HepG2 (cell line): ENCODE results near the gene SEMA4A. TPM values are rescaled to one million over a fixed set of nuclear protein-coding genes. Genes with fewer than 3 reads are reported as not detected.
A peak's percentile ranks its signal among the peaks of the same experiment; 100 is the strongest.

Experiments used
- CREB1 ChIP-seq, 2 experiments: fragments of 450-650 bp in 1 of 2; IDR thresholded peaks; 2 replicates each; pipeline ENCODE4 v1.6.1; 2016 to 2017; ENCODE audit warnings: control low read depth in 1 of 2, mild to moderate bottlenecking in 1 of 2, missing compliant biosample characterization in 1 of 2, missing genetic modification characterization in 1 of 2
- HNRNPLL ChIP-seq: fragments of 200-400 bp; formaldehyde crosslinking; IDR thresholded peaks from 2 replicates; pipeline ENCODE4 v1.6.1; 2017; ENCODE audit warnings: mild to moderate bottlenecking, low read depth, low read length; ENCODE audit not compliant: poor library complexity, severe bottlenecking
- HOXA9 ChIP-seq: sonication (generic); formaldehyde crosslinking; IDR thresholded peaks from 2 replicates; pipeline ENCODE4 v1.8.1; 2022; ENCODE audit warnings: missing genetic modification reagents, mild to moderate bottlenecking, moderate library complexity, borderline replicate concordance
- KMT2B ChIP-seq: IDR thresholded peaks from 2 replicates; pipeline ENCODE4 v1.6.1; 2016; ENCODE audit warnings: missing genetic modification reagents, missing compliant biosample characterization
- MATR3 ChIP-seq: sonication (generic); formaldehyde crosslinking; IDR thresholded peaks from 2 replicates; pipeline ENCODE4 v1.4.0; 2020; ENCODE audit warnings: missing genetic modification reagents
- NFKB2 ChIP-seq: sonication (generic); formaldehyde crosslinking; IDR thresholded peaks from 2 replicates; pipeline ENCODE4 v1.4.0; 2020; ENCODE audit warnings: missing genetic modification reagents, borderline replicate concordance
- RXRB ChIP-seq: IDR thresholded peaks from 2 replicates; pipeline ENCODE4 v1.6.1; 2016; ENCODE audit warnings: borderline replicate concordance, missing genetic modification reagents, missing compliant biosample characterization
- ZNF138 ChIP-seq: sonication (generic); formaldehyde crosslinking; IDR thresholded peaks from 2 replicates; pipeline ENCODE4 v1.5.0; 2020; ENCODE audit warnings: mild to moderate bottlenecking, low read depth, missing genetic modification reagents
- ZNF564 ChIP-seq: sonication (generic); formaldehyde crosslinking; IDR thresholded peaks from 2 replicates; pipeline ENCODE4 v1.8.1; 2023; ENCODE audit warnings: mild to moderate bottlenecking, missing genetic modification reagents
- ZNF569 ChIP-seq: sonication (generic); formaldehyde crosslinking; IDR thresholded peaks from 2 replicates; pipeline ENCODE4 v1.5.0; 2020; ENCODE audit warnings: mild to moderate bottlenecking, missing genetic modification reagents, moderate library complexity, borderline replicate concordance
- ZNF615 ChIP-seq: sonication (generic); formaldehyde crosslinking; IDR thresholded peaks from 2 replicates; pipeline ENCODE4 v1.5.0; 2020; ENCODE audit warnings: mild to moderate bottlenecking, missing genetic modification reagents, borderline replicate concordance
- ZNF672 ChIP-seq: sonication (generic); formaldehyde crosslinking; IDR thresholded peaks from 2 replicates; pipeline ENCODE4 v1.8.1; 2022; ENCODE audit warnings: missing genetic modification reagents
- ZNF776 ChIP-seq: sonication (generic); formaldehyde crosslinking; IDR thresholded peaks from 2 replicates; pipeline ENCODE4 v1.4.0; 2020; ENCODE audit warnings: mild to moderate bottlenecking, missing genetic modification reagents
- ZNF83 ChIP-seq: sonication (generic); formaldehyde crosslinking; IDR thresholded peaks from 2 replicates; pipeline ENCODE4 v1.4.0; 2020; ENCODE audit warnings: missing genetic modification reagents, mild to moderate bottlenecking, borderline replicate concordance
- ZNF841 ChIP-seq: sonication (generic); formaldehyde crosslinking; IDR thresholded peaks from 2 replicates; pipeline ENCODE4 v1.8.1; 2023; ENCODE audit warnings: missing genetic modification reagents, borderline replicate concordance
- polyA plus RNA-seq, 8 experiments: library from polyadenylated mRNA; depleted of rRNA in 3 of 8; stranded (reverse) in 7 of 8; unstranded in 1 of 8; fragments of >200 nt; fragmentation: Illumina TruSeq in 4 of 8; extraction: Trizol in 4 of 8; gene quantifications; 2 replicates each; pipeline versions ENCODE4 v1.2.1 to v1.2.3, GENCODE V29; 2011 to 2016; ENCODE audit warnings: low read depth in 4 of 8, missing spikeins in 1 of 8, mixed read lengths in 1 of 8; ENCODE audit not compliant: insufficient read depth in 1 of 8
- total RNA-seq, 5 experiments: library from RNA; depleted of rRNA; stranded (reverse); fragments of >200 nt; fragmentation: Illumina TruSeq; extraction: Trizol; gene quantifications; 2 replicates each; pipeline ENCODE4 v1.2.3, GENCODE V29; 2016; ENCODE audit warnings: low read depth in 1 of 5
- TF ChIP-seq, protein P1 (sequence below): sonication (generic); formaldehyde crosslinking; IDR thresholded peaks from 2 replicates; pipeline ENCODE4 v1.5.0; 2020; ENCODE audit warnings: mild to moderate bottlenecking, missing genetic modification reagents, borderline replicate concordance
- TF ChIP-seq, protein P2 (sequence below): sonication (generic); formaldehyde crosslinking; IDR thresholded peaks from 2 replicates; pipeline ENCODE4 v1.8.1; 2023; ENCODE audit warnings: mild to moderate bottlenecking, missing genetic modification reagents

The SEMA4A gene
- total and polyA plus RNA-seq, 2 of the 13 experiments (the other 11 are each of a cell fraction or from before 2014, with no cell fraction given) = 0.09 to 0.20 TPM

DNA sequence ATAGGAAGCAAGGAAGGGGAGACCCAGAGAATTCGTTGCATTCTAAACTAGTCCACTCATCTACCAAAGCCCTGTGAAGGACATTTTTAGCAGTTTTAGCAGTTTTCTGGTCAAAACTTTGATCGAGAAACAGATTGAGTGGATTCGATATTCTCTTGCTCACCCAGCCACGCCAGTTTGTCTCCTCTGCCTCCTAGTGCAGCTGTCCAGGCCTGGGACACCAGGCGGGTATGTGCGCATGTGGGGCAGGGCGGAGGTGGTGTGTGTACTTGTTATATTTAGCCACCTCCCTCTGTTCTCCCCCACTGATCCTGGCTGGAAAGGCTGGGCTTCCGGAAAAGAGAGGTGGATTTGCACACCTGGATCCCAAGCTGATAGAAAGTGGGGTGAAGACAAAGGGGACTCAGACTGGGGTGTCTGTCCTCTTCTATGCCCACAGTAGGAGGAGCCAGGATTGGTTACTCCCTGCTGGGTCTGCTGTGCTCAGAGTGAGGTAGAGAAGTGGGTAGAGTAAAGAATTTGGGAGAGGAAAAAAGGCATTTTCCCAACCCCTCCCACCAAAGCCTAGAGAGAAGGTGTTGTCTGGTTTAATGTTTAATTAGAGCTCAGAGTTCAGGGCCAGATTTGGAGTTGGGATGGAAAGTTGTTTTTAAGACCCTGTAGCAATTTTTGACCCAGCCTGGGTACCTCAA is 35.1 kb upstream of the SEMA4A start (continued):
- TF ChIP-seq ZNF569 (CRISPR knock-in tag) (no peak), HNRNPLL (no peak), ZNF615 (CRISPR knock-in tag) (no peak), KMT2B (CRISPR knock-in tag) (no peak), MATR3 (no peak), ZNF564 (CRISPR knock-in tag) (no peak), RXRB (CRISPR knock-in tag) (no peak; the same call in 1 of the 2 replicates), ZNF83 (CRISPR knock-in tag) (no peak), ZNF672 (CRISPR knock-in tag) (no peak), ZNF841 (CRISPR knock-in tag) (no peak), ZNF138 (CRISPR knock-in tag) (no peak; the same call in 1 of the 2 replicates), HOXA9 (CRISPR knock-in tag) (no peak), ZNF776 (CRISPR knock-in tag) (no peak), CREB1 (IDR thresholded peaks at IDR 0.05) (no peak), CREB1 (CRISPR knock-in tag; IDR thresholded peaks at IDR 0.05) (no peak), NFKB2 (CRISPR knock-in tag) (peak; percentile 43; the same call in 1 of the 2 replicates)
- TF ChIP-seq, protein P1, sequence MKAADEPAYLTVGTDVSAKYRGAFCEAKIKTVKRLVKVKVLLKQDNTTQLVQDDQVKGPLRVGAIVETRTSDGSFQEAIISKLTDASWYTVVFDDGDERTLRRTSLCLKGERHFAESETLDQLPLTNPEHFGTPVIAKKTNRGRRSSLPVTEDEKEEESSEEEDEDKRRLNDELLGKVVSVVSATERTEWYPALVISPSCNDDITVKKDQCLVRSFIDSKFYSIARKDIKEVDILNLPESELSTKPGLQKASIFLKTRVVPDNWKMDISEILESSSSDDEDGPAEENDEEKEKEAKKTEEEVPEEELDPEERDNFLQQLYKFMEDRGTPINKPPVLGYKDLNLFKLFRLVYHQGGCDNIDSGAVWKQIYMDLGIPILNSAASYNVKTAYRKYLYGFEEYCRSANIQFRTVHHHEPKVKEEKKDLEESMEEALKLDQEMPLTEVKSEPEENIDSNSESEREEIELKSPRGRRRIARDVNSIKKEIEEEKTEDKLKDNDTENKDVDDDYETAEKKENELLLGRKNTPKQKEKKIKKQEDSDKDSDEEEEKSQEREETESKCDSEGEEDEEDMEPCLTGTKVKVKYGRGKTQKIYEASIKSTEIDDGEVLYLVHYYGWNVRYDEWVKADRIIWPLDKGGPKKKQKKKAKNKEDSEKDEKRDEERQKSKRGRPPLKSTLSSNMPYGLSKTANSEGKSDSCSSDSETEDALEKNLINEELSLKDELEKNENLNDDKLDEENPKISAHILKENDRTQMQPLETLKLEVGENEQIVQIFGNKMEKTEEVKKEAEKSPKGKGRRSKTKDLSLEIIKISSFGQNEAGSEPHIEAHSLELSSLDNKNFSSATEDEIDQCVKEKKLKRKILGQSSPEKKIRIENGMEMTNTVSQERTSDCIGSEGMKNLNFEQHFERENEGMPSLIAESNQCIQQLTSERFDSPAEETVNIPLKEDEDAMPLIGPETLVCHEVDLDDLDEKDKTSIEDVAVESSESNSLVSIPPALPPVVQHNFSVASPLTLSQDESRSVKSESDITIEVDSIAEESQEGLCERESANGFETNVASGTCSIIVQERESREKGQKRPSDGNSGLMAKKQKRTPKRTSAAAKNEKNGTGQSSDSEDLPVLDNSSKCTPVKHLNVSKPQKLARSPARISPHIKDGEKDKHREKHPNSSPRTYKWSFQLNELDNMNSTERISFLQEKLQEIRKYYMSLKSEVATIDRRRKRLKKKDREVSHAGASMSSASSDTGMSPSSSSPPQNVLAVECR = peak; percentile 79
- TF ChIP-seq, protein P2, sequence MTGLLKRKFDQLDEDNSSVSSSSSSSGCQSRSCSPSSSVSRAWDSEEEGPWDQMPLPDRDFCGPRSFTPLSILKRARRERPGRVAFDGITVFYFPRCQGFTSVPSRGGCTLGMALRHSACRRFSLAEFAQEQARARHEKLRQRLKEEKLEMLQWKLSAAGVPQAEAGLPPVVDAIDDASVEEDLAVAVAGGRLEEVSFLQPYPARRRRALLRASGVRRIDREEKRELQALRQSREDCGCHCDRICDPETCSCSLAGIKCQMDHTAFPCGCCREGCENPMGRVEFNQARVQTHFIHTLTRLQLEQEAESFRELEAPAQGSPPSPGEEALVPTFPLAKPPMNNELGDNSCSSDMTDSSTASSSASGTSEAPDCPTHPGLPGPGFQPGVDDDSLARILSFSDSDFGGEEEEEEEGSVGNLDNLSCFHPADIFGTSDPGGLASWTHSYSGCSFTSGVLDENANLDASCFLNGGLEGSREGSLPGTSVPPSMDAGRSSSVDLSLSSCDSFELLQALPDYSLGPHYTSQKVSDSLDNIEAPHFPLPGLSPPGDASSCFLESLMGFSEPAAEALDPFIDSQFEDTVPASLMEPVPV (CRISPR knock-in tag) = no peak
